Neural cell (in vitro differentiated cells): ENCODE measurements around the gene VEPH1.

Experiments used
- EP300 ChIP-seq: fragments of 450-650 bp; conservative IDR thresholded peaks from 2 replicates; pipeline ENCODE4 v1.6.1; 2014; ENCODE audit warnings: antibody characterized with exemption, mild to moderate bottlenecking, moderate library complexity; ENCODE audit not compliant: poor library complexity, severe bottlenecking
- EZH2 ChIP-seq: fragments of 200-600, 300-800 bp; shearing (Covaris generic), sonication (generic); IDR thresholded peaks from 2 replicates; pipeline ENCODE4 v1.6.1; 2014; ENCODE audit warnings: antibody characterized with exemption, low read length, borderline replicate concordance, mild to moderate bottlenecking; ENCODE audit not compliant: insufficient read depth, poor library complexity, severe bottlenecking
- MXI1 ChIP-seq: fragments of 450-650 bp; conservative IDR thresholded peaks from 2 replicates; pipeline ENCODE4 v1.6.1; 2014; ENCODE audit warnings: antibody characterized with exemption, mild to moderate bottlenecking; ENCODE audit not compliant: poor library complexity, severe bottlenecking
- POLR2AphosphoS5 ChIP-seq: IDR thresholded peaks from 2 replicates; pipeline ENCODE4 v1.6.1; 2012
- RAD21 ChIP-seq: fragments of 450-650 bp; conservative IDR thresholded peaks from 2 replicates; pipeline ENCODE4 v1.6.1; 2014; ENCODE audit warnings: antibody characterized with exemption, mild to moderate bottlenecking, moderate library complexity
- REST ChIP-seq: IDR thresholded peaks from 2 replicates; pipeline ENCODE4 v1.6.1; 2012; ENCODE audit warnings: borderline replicate concordance
- SMC3 ChIP-seq: fragments of 450-650 bp; conservative IDR thresholded peaks from 2 replicates; pipeline ENCODE4 v1.6.1; 2014; ENCODE audit warnings: antibody characterized with exemption, mild to moderate bottlenecking, moderate library complexity; ENCODE audit not compliant: poor library complexity
- TAF1 ChIP-seq: IDR thresholded peaks from 2 replicates; pipeline ENCODE4 v1.6.1; 2012; ENCODE audit warnings: low read depth
- TF ChIP-seq, protein P1 (sequence below): fragments of 450-650 bp; IDR thresholded peaks from 2 replicates; pipeline ENCODE4 v1.5.1; 2014; ENCODE audit warnings: antibody characterized with exemption, mild to moderate bottlenecking, moderate library complexity; ENCODE audit not compliant: poor library complexity, severe bottlenecking

GRCh38 chr3:157551961-157552360 lies 48.7 kb upstream of the VEPH1 start:
- TF ChIP-seq EP300: no peak
- no peak for TF ChIP-seq SMC3
- TF ChIP-seq, protein P1, sequence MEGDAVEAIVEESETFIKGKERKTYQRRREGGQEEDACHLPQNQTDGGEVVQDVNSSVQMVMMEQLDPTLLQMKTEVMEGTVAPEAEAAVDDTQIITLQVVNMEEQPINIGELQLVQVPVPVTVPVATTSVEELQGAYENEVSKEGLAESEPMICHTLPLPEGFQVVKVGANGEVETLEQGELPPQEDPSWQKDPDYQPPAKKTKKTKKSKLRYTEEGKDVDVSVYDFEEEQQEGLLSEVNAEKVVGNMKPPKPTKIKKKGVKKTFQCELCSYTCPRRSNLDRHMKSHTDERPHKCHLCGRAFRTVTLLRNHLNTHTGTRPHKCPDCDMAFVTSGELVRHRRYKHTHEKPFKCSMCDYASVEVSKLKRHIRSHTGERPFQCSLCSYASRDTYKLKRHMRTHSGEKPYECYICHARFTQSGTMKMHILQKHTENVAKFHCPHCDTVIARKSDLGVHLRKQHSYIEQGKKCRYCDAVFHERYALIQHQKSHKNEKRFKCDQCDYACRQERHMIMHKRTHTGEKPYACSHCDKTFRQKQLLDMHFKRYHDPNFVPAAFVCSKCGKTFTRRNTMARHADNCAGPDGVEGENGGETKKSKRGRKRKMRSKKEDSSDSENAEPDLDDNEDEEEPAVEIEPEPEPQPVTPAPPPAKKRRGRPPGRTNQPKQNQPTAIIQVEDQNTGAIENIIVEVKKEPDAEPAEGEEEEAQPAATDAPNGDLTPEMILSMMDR: no peak
- TF ChIP-seq EZH2: no peak
- TF ChIP-seq TAF1: no peak
- no peak for TF ChIP-seq RAD21
- TF ChIP-seq POLR2AphosphoS5: no peak
- TF ChIP-seq MXI1: no peak
- no peak for TF ChIP-seq REST
